GM18873 (cell line): ENCODE measurements around the gene CDNF.

Experiments
- ATAC-seq: cut with Tn5 transposase; IDR thresholded peaks from one replicate; pipeline ENCODE4 v1.9.1; 2021; ENCODE audit warnings: mild to moderate bottlenecking, moderate library complexity, moderate number of reproducible peaks; ENCODE audit not compliant: unreplicated experiment, low FRiP score

CDNF gene

DNA sequence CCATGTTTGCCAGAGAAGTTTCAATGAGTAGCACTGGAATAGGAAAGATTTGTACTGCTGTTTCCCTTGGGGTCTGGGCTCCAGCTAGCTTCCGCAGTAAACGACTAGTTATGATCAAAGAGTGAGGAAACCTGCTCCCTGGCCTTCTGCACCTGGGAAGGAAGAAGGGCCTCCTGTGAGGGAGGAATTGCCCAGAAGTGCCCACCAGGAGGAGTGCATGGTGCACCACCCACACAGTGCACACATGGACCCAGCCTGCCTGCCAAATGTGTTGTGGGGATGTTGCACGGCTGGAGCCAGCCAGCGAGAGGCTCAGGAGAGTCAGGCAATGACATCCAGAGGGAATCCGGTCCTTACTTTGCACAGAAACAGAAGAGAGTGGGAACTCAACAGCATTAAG, 36.1 kb downstream of the CDNF start:
- no peak for ATAC-seq

DNA sequence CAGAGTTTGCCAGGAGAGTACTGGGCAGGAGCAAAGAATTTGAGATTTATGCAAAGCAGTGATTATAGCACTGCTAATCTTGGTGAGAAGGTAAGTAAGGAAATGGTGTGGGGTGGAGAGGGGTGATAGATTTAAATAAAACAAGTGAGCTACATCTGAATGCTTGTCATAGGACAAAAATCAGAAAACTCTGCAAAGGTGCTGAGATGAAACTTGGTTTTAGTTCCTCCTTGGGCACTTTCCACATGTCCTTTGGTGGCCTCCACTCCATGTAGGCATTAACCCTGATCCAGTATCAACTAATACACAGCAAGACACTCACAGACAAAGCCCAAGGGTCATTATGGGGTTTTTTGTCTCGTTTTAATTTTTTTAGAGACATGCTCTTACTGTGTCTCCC, 37.4 kb downstream of the CDNF start:
- no peak for ATAC-seq

DNA sequence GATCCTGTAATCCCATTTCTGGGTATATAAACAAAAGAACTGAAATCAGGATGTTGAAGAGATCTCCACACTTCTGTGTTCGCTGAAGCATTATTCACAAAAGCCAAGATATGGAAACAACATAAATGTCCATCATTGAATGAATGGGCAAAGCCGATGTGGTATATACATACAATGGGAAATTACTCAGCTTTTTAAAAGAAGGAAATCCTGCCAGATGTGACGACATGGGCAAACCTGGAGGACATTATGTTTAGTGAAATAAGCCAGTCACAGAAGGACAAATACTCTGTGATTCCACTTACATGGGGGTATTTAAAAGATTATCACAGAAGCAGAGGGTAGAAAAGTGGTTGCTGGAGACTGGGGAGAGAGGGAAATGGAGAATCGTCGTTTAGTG, 39.2 kb downstream of the CDNF start:
- no peak for ATAC-seq

DNA sequence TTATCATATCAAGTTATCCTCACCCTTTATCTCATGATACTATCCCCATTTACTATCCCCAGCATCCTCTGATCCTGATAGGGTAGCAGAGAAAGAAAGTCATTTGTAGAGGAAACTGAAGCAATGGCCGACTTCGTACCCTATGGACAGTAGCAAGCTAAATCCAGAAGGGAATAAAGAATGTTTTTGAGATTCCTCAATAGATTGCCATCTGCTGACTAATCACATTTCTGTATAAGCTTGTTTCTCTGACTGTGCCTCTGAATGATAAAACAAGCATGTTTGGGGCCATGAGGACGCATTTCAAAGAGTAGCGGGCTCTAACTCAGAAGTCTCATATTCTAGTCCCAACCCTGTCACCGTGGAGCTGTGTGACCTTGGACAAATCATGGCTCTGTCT, 49.9 kb downstream of the CDNF start:
- ATAC-seq = no peak

DNA sequence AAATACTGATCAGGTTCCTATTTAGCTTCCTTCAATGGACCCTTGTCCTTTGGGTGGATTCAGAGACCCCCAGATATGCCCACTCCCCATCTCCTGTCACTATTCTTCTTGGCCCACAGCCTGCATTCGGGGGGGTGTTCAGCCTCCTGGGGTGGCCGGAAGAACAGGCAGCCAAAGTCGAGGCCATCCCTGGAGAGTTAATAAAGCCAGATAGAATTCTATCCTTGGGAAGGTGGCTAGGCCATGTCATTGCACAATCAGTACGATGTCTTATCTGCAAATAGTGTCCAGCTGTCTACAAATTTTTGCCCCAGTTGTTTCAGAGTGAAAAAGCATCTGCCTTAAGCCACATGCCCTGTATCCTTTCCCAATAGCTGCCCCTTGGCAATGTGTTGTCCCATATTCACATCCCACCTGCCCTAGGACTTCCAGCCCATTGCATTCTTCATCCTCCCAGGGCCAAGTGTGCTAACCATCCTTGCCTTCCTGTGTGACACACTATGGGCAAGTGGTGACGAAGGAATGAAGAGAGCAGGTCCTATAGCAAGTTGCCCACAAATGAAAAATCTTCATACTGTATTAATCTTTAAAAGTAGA, 53.3 kb downstream of the CDNF start:
- no peak for ATAC-seq

DNA sequence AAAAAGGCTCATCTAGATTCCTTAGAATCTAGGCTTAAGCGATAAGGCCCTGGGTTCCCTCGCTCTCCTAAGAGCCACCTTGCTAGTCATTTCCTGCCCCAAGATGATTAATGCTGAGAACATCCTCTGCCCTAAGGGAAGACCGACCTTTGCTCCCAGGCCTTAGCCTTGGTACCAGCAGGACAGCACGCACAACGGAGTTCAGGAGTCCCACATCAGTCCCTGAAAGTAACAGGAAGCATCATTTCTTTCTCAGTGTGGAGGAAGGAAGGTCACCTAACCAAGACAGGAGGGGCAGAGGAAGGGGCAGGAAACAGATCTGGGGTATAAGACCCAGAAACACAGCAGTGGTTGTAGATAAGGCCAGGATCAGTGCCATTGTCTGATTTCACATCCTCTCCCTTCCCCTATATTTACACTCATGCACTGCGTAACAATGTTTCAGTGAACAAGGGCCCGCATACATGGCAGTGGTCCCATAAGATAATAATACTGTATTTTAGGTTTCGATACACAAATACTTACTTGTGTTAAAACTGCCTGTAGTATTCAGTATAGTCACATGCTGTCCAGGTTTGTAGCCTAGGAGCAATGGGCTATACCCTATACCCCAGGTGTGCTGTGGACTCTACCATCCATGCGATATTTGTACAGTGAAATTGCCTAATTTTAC, 55.0 kb downstream of the CDNF start:
- no peak for ATAC-seq

DNA sequence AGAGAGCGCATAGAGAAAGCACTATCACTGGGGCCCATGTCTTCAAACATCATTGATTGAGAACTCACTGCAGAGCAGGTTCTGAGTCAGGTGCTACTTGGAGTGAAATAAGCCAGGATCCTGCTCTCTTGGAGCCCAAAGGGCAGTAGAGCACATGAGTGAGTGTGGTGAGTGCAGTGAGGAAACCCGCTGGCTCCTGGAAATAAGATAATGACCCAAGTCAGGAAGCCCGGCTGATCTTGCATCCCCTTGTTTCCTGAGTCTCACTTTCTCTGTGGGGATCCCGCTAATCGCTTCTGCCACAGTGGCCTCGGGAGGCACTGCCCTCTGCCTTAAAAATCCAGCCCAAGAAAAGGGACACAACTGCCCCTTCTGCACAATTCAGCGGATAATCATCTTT, 56.1 kb downstream of the CDNF start:
- no peak for ATAC-seq

DNA sequence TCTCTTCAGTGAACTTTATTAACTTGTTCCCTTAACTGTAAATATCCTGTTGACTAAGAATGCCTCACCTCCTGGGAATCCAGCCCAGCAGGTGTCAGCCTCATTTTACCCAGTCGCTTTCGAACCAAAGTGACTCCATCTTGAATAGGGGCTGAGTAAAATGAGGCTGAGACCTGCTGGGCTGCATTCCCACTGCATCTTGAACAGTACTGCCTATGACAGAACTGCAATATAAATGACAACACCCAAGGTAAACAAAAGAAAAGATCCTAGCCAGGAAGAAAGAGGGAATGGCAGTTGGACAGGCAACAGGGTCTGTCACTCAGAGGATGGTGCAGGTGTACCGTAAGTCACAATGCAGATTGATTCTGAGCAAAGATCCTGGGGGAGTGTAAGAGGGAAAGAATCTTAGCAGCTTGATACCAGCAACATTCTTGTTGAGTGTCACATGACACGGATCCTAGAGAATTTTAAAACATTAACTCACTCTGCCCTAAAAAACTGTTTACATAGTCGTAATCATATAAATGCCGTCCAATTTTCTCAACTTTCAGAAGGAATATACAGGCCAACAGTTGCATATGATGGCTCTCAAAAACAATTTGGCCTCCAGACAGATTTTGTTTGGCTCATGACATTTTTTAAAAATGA, 58.7 kb downstream of the CDNF start:
- no peak for ATAC-seq

DNA sequence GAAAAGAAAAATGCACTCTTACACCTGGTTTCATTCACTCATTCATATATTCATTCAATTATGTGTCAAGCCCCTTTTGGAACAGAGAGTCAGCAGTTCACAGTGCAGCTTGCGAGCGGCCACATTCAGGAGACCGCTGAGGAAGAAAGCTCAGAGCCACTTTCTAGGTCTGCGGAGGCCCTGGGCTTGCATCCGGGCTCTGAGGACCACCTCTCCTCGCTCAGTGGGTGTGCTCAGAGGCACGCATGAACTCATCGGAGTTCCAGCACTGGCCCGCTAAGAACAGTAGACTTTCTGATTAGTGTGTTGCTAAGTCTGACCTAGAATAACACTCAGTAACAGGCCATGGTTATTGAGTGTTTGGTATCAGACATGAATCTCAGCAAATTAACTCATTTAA, 61.3 kb downstream of the CDNF start:
- no peak for ATAC-seq

DNA sequence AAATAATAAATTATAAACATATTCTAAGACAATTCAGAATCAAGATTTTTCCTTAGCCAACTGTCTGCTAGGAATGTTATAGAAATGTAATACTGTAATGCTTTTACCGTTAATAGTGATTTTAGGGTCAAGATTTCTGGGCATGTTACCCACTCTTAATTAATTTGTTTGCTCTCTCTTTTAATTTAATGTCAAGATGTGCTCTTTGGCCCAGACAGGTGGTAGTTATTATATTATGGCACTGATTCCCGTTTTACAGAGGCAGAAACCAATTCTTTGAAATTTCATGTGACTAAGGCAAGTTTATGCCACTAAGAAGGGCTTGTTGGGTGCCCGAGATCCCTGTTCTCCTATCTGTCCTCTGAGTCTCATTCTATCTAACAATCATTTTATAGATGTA, 62.2 kb downstream of the CDNF start:
- no peak for ATAC-seq

DNA sequence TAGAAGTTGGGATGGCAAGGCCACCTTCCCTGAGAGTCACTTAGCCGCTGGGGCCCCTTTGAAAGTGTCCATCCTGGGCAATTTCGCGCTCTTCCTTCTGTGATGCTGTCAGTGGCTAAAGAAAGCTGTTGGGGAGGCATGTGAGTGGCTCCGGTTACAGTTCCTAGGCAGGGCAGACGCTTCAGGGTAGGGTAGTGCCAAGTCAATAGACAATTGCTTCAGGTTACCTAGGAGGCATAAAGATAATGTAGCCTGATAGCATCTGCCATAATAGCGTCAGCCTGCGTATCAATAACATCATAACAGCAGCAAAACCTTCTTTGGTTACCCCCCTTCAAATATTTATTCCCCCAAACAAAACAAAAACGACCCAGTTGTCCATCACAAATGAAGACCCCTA, 63.0 kb downstream of the CDNF start, which contains the start of gene FAM107B:
Gene FAM107B, minus strand, starts transcription at position 101 of the 400 bp plus-strand sequence. CDS start 234 bp downstream, outside the sequence.
- no peak for ATAC-seq

DNA sequence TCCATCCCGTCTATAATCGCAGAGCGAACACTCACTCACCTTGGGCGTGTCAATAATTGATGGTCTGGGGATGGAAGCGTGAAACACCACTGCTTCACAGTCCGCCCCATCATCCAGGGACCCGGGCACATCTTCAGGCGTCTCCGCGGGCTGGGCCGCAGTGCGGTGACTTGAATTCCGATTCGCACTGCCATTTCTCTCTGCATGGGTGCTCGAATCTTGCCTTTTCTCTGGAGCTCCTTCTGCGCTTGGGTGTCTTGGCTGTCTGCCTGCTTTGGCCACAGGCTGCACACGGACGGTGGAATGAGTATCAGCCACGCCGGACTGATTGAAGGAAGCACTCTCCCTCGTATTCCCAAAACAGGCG, 63.6 kb downstream of the CDNF start:
- no peak for ATAC-seq

DNA sequence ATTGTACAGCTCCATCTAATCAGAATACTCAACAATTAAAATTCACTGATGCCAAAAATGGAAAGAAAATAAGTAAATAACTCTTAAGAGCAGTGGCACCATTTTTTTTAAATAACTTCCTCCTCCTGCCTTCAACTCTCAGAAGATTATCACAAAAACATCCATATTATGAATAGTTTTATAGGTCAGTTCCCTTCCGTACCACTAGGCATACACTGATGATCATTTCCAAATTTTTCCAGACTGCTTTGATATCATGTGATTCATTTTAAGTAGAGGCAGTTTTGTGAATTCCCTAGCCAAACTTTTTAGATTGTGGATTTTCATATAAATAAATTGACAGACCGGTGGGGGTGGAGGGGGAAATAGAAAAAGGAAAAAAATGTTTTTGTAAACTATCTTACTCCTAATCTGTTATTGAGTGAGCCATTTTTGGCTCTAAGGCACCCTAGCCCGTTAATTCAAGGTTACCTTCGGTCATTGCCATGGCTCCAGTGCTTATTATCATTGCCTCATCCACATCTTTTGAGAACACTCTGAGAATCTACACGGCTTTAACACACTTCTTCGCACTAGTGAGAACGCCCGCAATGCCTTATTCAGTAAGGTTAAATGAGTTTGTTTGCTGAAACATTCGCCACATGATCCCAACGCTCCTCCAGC, 64.2 kb downstream of the CDNF start:
- ATAC-seq = no peak

DNA sequence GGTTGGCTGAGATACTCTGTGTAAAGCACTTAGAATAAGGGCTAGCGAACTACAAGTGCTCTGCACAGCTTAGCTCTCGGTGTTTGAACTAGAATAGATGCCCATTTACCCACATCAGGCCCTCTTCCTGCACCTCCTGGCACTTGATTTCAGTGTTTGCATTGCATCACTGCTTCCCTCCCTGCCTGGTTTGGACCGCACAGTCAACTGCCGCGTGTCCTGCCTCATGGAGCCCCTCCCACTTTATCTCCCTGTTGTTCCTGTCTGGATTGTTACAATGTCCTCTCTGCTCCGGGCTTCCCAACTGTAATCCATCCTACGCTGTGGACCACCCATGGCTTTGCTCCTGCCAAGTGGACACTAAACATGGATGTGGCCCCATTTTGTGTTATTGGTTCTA, 65.4 kb downstream of the CDNF start:
- ATAC-seq = no peak

DNA sequence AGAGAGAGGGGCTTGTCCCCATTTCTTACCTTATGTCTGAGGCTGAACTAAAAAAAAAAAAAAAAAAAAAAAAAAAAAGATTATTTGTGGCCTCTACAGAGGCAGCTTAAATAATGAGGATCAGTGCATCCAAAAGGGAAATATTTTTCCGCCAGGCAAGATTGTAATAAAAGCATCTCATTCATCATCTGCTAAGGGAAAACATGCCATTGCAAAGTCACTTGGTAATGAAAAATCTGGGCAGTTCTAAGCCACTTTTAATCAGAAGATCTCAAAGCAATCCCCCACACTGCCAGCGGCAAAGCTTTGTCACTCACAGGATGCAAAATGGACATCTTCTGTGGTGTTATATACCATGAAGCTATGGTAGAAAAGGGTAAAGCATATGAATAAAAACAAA, 66.9 kb downstream of the CDNF start:
- ATAC-seq = no peak
